ENCODE measurements around the gene PPIB.

PPIB gene

GRCh38 chr15:64157599-64158125 is 5.2 kb downstream of the PPIB start:
- DNase-seq = no peak

DNA sequence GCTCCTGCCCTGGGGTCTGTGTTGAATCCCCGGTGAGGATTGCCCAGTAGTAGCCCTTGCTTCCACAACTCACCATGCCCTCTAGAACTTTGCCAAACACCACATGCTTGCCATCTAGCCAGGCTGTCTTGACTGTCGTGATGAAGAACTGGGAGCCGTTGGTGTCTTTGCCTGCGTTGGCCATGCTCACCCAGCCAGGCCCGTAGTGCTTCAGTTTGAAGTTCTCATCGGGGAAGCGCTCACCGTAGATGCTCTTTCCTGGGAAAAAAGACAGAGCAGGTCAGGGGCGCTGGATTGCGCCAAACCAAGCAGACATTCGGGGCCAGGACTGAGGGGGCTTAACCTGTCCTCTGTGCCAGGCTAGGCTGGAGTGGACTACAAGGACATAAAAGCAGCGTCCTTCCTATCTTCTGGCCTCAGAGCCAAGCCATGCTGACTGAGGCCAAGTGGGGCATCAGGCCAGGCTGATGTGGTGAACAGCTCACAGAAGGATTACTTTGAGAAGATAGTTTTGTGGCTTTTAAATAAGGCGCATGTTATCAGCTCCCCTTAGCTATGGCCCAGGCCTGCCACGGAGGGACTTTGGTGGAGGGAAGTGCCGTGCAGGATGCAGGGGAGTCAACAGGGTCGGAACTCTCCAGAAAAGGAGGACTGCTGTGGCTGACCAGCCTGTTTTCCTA is 6.0 kb downstream of the PPIB start:
- no peak for DNase-seq

DNA sequence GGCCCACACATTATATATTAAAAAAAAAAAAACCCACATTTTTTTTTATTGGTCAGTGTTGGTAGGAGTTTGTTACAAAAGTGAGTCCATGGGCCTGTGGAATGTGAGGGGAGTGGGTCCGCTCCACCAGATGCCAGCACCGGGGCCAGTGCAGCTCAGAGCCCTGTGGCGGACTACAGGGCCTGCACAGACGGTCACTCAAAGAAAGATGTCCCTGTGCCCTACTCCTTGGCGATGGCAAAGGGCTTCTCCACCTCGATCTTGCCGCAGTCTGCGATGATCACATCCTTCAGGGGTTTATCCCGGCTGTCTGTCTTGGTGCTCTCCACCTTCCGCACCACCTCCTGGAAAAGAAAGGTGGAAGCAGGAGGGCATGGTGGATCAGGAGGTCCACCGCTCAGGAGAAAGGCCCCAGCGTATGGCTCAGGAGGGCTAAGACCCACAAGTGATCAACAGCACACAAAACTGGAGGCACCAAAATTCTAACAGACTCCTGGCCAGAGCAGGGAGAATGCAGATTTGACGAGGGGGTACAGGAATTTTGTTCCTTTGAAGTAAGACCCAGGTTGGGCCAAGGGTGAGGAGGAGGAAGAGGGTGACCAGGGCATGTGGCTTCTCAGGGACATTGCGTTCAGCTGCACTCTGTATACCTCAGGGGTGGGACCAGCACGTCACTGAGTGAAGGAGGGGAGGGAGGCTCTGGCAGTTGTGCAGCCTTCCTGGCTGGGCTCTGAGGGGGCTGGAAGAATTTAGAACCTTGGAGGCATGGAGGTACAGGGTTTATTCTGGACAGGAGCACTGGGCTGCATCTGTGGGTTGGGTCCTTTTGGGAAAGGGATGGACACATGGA is 6.8 kb downstream of the PPIB start:
- DNase-seq = no peak

DNA sequence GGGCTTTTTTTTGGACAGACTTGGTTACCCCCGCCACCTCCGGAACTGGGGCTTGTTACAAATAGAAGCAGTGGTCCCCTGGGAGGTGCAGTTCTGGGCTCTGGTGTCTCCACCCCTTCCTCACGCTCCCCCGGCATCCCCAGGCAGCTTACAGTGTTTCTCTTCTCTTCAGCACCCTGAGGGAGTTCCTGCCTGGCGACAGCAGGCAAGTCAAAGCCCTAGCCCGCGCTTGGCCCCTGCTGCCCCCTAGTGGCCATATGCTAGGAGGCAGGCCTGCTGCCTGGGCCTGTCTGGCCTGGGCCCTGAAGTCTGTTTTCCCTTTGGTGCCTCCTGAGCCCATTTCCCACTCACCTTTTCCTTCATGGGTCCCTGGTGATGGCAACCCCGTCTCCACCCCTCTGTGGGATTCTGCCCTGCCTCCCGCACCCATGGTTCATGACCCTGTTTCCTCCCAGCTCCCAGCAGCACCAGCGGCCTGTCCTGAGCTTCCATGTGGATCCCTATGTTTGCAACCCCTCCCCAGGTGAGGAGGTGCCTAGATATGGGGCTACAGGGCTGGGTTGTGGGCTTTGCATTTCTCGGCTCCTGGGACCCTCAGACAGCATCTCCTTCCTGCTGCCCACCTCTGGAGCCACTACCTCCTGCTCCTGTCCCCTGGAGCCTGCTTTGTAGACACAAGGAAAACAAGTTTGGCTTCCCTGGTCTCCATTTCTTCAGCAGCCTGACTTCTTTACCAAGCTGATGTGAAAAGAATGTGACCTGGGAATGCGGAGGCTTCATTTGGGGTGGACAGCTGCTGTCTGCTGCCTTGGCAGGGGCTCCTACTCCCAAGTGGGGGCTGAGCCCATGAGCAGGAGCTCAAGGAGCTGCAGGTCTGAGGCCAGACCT is 9.1 kb downstream of the PPIB start:
- peak; percentile 83 for DNase-seq

GRCh38 chr15:64152507-64153387 is 10.1 kb downstream of the PPIB start:
- DNase-seq = no peak

DNA sequence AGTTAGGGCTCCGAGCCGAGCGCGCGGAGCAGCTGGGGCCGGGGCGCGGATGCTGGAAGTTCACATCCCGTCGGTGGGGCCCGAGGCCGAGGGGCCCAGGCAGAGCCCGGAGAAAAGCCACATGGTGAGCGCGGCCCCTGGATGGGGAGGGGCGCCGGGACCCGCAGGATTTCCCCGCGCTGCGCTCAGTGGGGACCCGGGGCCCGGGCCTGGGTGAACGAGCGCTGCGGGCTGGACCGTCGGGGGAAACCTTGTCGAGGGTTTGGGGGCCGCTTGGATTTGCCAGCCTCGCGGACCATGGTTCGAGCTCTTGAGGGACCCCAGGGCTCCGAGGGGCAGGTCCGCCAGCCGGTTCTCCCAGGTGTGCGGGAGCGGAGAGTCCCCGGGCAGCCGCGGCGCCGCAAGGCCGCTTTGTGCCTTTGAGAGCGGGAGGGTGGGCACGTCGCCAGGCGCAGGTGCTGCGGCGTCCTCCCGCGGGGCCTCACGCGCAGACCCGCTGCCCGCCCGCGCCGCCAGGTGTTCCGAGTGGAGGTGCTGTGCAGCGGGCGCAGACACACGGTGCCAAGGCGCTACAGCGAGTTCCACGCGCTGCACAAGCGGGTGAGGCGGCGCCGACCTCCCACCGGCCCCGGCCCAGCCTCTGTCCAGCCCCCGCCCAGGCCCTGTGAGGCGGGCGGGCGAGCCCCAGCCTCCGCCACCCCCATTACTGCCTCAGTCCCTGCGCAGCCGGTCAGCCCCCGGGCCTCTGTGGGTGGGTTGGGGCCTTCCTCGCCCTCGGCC is 10.9 kb downstream of the PPIB start, which contains the start of gene SNX22:
Gene SNX22 (plus strand): TSS at position 5 of the 780 bp plus-strand sequence. CDS start 45 bp downstream, at position 50.
- DNase-seq = no peak

DNA sequence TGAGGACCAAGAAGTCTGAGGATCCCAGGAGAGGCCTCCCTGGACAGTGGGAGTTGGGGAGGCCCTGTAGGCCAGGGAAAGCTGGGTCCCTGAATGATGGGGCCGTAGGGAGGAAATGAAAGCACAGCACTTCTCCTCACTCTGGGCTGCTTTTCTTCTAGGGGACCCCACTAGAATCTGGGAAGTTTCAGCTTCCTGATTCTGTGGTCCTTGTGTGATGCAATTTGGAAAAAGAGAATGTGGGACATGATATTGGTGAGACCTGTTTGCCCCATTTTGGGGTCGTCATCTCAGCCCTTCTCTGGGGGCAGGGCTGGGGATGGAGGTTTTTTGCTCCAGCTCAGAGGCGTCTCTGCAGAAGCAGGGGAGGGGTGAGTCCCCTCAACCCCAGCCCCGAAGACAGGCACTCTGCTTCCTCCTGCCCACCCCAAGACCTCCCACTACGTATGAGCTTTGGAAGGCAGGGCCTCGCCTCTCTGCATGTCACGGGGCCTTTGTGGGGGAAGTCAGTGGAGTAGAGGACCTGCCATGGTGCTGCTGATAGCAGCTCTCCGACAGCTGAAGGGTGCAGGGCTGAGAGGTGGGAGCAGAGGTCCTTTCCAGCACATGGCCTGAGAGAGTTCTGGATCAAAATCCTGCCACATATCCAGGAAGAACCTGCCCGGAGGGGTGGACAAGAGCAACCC is 12.8 kb downstream of the PPIB start:
- DNase-seq = peak; percentile 22

GRCh38 chr15:64149424-64149823 is 13.4 kb downstream of the PPIB start:
- DNase-seq = peak; percentile 28

GRCh38 chr15:64148581-64148980 is 14.2 kb downstream of the PPIB start:
- DNase-seq = no peak

GRCh38 chr15:64148168-64148567 is 14.7 kb downstream of the PPIB start:
- DNase-seq = no peak

- no peak for DNase-seq
Measured at GRCh38 chr15:64146885-64147681, 15.7 kb downstream of the PPIB start.

DNA sequence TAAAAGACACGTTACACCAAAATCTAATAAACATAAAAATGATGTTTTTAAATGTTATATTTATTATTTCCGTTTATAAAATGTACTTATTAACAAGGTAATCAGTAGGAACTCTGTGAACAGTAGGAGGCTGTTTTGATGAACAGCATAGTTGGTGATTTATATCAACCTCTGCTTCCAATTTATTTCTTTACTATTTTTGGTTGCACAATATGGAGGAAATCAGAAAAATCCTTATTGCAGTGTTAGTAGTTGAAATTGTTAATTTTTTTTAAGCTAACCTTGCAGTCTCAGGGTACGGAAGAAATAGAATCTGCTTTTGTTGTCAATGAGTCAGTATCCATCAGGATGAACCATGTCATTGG is 16.3 kb downstream of the PPIB start:
- DNase-seq = no peak

DNA sequence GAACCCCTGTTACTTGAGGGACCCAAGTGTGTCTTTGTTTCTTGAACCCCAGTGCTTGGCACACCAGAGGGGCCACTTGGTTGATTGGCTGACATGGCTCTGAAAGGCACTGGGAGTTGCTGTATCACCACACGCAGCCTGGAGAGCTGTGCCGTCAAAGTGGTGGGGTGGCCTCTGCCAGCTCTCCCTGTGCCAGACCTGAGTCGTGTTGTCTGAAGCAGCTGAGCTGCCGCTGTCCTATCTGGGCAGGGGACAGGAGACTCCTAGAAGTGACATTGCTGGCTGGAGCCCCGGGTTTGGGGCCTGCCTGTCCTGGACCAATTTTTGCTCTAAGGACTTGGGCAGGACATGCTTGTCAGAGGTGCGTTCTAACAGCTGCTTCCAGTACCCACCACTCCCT is 16.8 kb downstream of the PPIB start:
- no peak for DNase-seq

GRCh38 chr15:64144565-64145281 is 18.1 kb downstream of the PPIB start:
- peak; percentile 71 for DNase-seq

GRCh38 chr15:64144192-64144564 is 18.6 kb downstream of the PPIB start:
- no peak for DNase-seq

DNA sequence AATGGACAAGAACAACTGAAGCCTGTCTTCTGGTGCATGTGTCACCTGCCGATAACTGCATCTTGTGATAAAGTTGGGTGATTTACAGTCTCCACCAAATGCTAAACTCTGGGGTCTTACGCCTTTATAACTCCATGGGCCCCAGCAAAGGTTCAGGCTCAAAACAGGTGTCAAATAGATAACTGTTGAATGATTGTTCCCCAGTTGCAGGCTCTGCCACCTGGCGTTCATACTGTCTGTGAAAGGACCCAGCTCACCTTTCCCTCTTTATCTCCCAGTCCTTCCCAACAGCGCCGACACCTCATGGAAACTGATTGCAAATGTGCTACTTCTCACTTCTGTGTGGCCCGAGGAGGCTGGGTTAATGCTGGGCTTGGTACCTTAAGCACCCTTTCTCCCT is 19.5 kb downstream of the PPIB start:
- no peak for DNase-seq

GRCh38 chr15:64141798-64142512 is 20.9 kb downstream of the PPIB start:
- no peak for DNase-seq

- no peak for DNase-seq
Measured at GRCh38 chr15:64138331-64138941, 24.4 kb downstream of the PPIB start.
